AG04450 (cell line): ENCODE measurements around the gene EP400. TPM values are rescaled to one million over a fixed set of nuclear protein-coding genes. Genes with fewer than 3 reads are reported as not detected.

Experiments used
- CTCF ChIA-PET: fragments of 300-600, 350-600 bp; formaldehyde crosslinking; extraction: SDS; loops from one replicate; lab custom pipeline; 2022; ENCODE audit warnings: antibody characterized with exemption, inconsistent platforms; lab: Charles Lee
- POLR2A ChIA-PET: fragments of 350-600 bp; formaldehyde crosslinking; extraction: SDS; loops from one replicate; lab custom pipeline; 2021; ENCODE audit warnings: antibody characterized with exemption, inconsistent platforms; lab: Yijun Ruan, JAX
- DNase-seq: peaks from one replicate; pipeline ENCODE4 v3.0.0-alpha.2; 2011; ENCODE audit warnings: low read depth, low spot score
- H3K27ac ChIP-seq: one replicate; pipeline ENCODE4 v1.5.1; 2012; ENCODE audit warnings: low read depth, low read length, control low read depth
- H3K27me3 ChIP-seq: one replicate; pipeline ENCODE4 v1.6.0; 2012; ENCODE audit warnings: low read length; ENCODE audit not compliant: control insufficient read depth, insufficient read depth
- H3K4me3 ChIP-seq: 2 replicates; pipeline ENCODE4 v1.5.1; 2011; ENCODE audit warnings: mild to moderate bottlenecking, low read depth, low read length, control low read depth
- H3K9me3 ChIP-seq: 2 replicates; pipeline ENCODE4 v1.5.1; 2012; ENCODE audit warnings: low read length; ENCODE audit not compliant: control insufficient read depth, insufficient read depth
- CTCF ChIP-seq: IDR thresholded peaks from 2 replicates; pipeline ENCODE4 v1.5.1; 2011; ENCODE audit warnings: low read depth, low read length, control low read depth, inconsistent platforms
- polyA plus RNA-seq: library from polyadenylated mRNA; depleted of rRNA; stranded (reverse); fragments of >200 nt; gene quantifications from 2 replicates; pipeline ENCODE4 v1.2.3, GENCODE V29; 2011

Gene EP400
- polyA plus RNA-seq, 1 experiment = 5.4 TPM

GRCh38 chr12:132030367-132031038 lies 80.8 kb downstream of the EP400 start:
- ChIA-PET POLR2A (interaction anchor here (0.6 kb wide), 2 partner anchors 22 to 101 kb away, joined by 3 to 4 read pairs; no protein-coding TSS in a partner anchor), CTCF (no interaction called here)
- Histone ChIP-seq H3K27me3 (no peaks in the 10 kb centered on the region), H3K4me3 (no peak overlapping the region), H3K9me3 (peaks cover 3% of the 10 kb centered on the region; the same call in 1 of the 2 replicates), H3K27ac (no peak overlapping the region)
- no peak for DNase-seq
- TF ChIP-seq CTCF = no peak

- POLR2A ChIA-PET = no interaction called here
- Histone ChIP-seq H3K9me3 (peaks cover 3% of the 10 kb centered on the region; the same call in 1 of the 2 replicates), H3K4me3 (no peak overlapping the region), H3K27me3 (no peaks in the 10 kb centered on the region), H3K27ac (no peak overlapping the region)
- no peak for DNase-seq
- TF ChIP-seq CTCF = no peak
- CTCF ChIA-PET = no interaction called here
These were observed 83.9 kb downstream of the EP400 start for GRCh38 chr12:132033627-132034026.

- H3K9me3 ChIP-seq = no peaks in the 10 kb centered on the region
- DNase-seq = no peak
- CTCF ChIA-PET = no interaction called here
- H3K27me3 ChIP-seq = no peaks in the 10 kb centered on the region
- no peak overlapping the region for H3K4me3 ChIP-seq
- POLR2A ChIA-PET = no interaction called here
- H3K27ac ChIP-seq = no peak overlapping the region
- TF ChIP-seq CTCF = no peak
These were observed 86.4 kb downstream of the EP400 start for GRCh38 chr12:132036063-132036683.

- no peak for DNase-seq
- POLR2A ChIA-PET = no interaction called here
- H3K27me3 ChIP-seq = no peaks in the 10 kb centered on the region
- H3K9me3 ChIP-seq = no peaks in the 10 kb centered on the region
- CTCF ChIA-PET = no interaction called here
- TF ChIP-seq CTCF = no peak
- H3K27ac ChIP-seq = no peak overlapping the region
- H3K4me3 ChIP-seq = no peak overlapping the region
These were observed 91.3 kb downstream of the EP400 start for GRCh38 chr12:132040906-132041606.

GRCh38 chr12:132043216-132043615 lies 93.5 kb downstream of the EP400 start:
- Histone ChIP-seq H3K9me3 (no peaks in the 10 kb centered on the region), H3K4me3 (no peak overlapping the region), H3K27me3 (no peaks in the 10 kb centered on the region), H3K27ac (no peak overlapping the region)
- POLR2A ChIA-PET = no interaction called here
- CTCF ChIA-PET = no interaction called here
- DNase-seq = no peak
- TF ChIP-seq CTCF = no peak
